ENCODE measurements around the gene FGD3. TPM values are rescaled to one million over a fixed set of nuclear protein-coding genes. Genes with fewer than 3 reads are reported as not detected.
A peak's percentile ranks its signal among the peaks of the same experiment; 100 is the strongest.

The FGD3 gene
- total and polyA plus RNA-seq, 9 of the 15 experiments (the other 6 are each of a cell fraction or from before 2014, with no cell fraction given), result 0.07 to 1.3 (median 0.29) TPM

DNA sequence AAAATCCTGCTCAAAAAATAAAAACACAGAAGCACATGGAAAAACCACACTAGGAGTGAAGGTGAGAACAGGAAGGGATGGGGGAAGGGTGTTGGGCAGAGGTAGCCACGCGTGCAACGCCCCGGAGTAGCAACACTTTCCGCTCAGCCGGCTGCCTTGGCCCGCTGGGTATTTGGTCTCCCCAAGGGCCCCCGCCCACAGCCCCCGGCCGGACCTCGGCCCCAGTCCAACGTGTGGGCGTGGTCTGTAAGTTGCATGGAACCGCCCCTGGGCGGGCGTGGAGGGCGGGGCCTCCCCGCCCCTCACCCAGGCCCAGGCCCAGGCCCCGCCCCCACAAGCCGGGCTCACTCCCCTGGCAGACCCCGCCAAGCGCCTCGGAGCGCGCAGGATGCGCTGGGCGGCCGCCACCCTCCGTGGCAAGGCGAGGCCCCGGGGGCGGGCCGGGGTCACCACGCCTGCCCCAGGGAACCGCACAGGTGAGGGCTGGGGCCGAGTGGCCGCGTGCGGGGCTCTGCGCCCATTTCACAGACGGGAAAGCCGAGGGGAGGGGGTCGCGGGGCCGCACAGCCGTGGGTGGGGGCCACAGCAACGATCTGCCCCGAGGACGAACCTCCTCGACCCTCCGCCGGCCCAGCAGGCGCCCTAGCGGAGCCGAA, 111.2 kb downstream of the FGD3 start, which contains the start of gene SUSD3 (continued):
- TF ChIP-seq, protein P1, sequence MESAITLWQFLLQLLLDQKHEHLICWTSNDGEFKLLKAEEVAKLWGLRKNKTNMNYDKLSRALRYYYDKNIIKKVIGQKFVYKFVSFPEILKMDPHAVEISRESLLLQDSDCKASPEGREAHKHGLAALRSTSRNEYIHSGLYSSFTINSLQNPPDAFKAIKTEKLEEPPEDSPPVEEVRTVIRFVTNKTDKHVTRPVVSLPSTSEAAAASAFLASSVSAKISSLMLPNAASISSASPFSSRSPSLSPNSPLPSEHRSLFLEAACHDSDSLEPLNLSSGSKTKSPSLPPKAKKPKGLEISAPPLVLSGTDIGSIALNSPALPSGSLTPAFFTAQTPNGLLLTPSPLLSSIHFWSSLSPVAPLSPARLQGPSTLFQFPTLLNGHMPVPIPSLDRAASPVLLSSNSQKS (CRISPR knock-in tag; IDR thresholded peaks at IDR 0.05), result no peak
- TF ChIP-seq, protein P2, sequence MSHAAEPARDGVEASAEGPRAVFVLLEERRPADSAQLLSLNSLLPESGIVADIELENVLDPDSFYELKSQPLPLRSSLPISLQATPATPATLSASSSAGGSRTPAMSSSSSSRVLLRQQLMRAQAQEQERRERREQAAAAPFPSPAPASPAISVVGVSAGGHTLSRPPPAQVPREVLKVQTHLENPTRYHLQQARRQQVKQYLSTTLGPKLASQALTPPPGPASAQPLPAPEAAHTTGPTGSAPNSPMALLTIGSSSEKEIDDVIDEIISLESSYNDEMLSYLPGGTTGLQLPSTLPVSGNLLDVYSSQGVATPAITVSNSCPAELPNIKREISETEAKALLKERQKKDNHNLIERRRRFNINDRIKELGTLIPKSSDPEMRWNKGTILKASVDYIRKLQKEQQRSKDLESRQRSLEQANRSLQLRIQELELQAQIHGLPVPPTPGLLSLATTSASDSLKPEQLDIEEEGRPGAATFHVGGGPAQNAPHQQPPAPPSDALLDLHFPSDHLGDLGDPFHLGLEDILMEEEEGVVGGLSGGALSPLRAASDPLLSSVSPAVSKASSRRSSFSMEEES (CRISPR knock-in tag; IDR thresholded peaks at IDR 0.05), result no peak
- TF ChIP-seq, protein P3, sequence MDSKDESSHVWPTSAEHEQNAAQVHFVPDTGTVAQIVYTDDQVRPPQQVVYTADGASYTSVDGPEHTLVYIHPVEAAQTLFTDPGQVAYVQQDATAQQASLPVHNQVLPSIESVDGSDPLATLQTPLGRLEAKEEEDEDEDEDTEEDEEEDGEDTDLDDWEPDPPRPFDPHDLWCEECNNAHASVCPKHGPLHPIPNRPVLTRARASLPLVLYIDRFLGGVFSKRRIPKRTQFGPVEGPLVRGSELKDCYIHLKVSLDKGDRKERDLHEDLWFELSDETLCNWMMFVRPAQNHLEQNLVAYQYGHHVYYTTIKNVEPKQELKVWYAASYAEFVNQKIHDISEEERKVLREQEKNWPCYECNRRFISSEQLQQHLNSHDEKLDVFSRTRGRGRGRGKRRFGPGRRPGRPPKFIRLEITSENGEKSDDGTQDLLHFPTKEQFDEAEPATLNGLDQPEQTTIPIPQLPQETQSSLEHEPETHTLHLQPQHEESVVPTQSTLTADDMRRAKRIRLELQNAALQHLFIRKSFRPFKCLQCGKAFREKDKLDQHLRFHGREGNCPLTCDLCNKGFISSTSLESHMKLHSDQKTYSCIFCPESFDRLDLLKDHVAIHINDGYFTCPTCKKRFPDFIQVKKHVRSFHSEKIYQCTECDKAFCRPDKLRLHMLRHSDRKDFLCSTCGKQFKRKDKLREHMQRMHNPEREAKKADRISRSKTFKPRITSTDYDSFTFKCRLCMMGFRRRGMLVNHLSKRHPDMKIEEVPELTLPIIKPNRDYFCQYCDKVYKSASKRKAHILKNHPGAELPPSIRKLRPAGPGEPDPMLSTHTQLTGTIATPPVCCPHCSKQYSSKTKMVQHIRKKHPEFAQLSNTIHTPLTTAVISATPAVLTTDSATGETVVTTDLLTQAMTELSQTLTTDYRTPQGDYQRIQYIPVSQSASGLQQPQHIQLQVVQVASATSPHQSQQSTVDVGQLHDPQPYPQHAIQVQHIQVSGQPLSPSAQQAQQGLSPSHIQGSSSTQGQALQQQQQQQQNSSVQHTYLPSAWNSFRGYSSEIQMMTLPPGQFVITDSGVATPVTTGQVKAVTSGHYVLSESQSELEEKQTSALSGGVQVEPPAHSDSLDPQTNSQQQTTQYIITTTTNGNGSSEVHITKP (IDR thresholded peaks at IDR 0.05; ENCODE audit: partially characterized antibody), result no peak
- TF ChIP-seq, protein P4, sequence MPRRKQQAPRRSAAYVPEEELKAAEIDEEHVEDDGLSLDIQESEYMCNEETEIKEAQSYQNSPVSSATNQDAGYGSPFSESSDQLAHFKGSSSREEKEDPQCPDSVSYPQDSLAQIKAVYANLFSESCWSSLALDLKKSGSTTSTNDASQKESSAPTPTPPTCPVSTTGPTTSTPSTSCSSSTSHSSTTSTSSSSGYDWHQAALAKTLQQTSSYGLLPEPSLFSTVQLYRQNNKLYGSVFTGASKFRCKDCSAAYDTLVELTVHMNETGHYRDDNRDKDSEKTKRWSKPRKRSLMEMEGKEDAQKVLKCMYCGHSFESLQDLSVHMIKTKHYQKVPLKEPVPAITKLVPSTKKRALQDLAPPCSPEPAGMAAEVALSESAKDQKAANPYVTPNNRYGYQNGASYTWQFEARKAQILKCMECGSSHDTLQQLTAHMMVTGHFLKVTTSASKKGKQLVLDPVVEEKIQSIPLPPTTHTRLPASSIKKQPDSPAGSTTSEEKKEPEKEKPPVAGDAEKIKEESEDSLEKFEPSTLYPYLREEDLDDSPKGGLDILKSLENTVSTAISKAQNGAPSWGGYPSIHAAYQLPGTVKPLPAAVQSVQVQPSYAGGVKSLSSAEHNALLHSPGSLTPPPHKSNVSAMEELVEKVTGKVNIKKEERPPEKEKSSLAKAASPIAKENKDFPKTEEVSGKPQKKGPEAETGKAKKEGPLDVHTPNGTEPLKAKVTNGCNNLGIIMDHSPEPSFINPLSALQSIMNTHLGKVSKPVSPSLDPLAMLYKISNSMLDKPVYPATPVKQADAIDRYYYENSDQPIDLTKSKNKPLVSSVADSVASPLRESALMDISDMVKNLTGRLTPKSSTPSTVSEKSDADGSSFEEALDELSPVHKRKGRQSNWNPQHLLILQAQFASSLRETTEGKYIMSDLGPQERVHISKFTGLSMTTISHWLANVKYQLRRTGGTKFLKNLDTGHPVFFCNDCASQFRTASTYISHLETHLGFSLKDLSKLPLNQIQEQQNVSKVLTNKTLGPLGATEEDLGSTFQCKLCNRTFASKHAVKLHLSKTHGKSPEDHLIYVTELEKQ (CRISPR knock-in tag; IDR thresholded peaks at IDR 0.05), result no peak
- TF ChIP-seq PPARD (CRISPR knock-in tag; IDR thresholded peaks at IDR 0.05), result no peak
- TF ChIP-seq PYGO2 (tag; IDR thresholded peaks at IDR 0.05), result no peak
- peak; percentile 98; the same call in 1 of the 2 replicates for TF ChIP-seq ADNP (tag; IDR thresholded peaks at IDR 0.05)
- TF ChIP-seq, protein P5, sequence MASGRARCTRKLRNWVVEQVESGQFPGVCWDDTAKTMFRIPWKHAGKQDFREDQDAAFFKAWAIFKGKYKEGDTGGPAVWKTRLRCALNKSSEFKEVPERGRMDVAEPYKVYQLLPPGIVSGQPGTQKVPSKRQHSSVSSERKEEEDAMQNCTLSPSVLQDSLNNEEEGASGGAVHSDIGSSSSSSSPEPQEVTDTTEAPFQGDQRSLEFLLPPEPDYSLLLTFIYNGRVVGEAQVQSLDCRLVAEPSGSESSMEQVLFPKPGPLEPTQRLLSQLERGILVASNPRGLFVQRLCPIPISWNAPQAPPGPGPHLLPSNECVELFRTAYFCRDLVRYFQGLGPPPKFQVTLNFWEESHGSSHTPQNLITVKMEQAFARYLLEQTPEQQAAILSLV (tag; IDR thresholded peaks at IDR 0.05), result no peak
- TF ChIP-seq EWSR1 (IDR thresholded peaks at IDR 0.05; ENCODE audit: borderline replicate concordance, low read depth, partially characterized antibody), result no peak
- TF ChIP-seq, protein P6, sequence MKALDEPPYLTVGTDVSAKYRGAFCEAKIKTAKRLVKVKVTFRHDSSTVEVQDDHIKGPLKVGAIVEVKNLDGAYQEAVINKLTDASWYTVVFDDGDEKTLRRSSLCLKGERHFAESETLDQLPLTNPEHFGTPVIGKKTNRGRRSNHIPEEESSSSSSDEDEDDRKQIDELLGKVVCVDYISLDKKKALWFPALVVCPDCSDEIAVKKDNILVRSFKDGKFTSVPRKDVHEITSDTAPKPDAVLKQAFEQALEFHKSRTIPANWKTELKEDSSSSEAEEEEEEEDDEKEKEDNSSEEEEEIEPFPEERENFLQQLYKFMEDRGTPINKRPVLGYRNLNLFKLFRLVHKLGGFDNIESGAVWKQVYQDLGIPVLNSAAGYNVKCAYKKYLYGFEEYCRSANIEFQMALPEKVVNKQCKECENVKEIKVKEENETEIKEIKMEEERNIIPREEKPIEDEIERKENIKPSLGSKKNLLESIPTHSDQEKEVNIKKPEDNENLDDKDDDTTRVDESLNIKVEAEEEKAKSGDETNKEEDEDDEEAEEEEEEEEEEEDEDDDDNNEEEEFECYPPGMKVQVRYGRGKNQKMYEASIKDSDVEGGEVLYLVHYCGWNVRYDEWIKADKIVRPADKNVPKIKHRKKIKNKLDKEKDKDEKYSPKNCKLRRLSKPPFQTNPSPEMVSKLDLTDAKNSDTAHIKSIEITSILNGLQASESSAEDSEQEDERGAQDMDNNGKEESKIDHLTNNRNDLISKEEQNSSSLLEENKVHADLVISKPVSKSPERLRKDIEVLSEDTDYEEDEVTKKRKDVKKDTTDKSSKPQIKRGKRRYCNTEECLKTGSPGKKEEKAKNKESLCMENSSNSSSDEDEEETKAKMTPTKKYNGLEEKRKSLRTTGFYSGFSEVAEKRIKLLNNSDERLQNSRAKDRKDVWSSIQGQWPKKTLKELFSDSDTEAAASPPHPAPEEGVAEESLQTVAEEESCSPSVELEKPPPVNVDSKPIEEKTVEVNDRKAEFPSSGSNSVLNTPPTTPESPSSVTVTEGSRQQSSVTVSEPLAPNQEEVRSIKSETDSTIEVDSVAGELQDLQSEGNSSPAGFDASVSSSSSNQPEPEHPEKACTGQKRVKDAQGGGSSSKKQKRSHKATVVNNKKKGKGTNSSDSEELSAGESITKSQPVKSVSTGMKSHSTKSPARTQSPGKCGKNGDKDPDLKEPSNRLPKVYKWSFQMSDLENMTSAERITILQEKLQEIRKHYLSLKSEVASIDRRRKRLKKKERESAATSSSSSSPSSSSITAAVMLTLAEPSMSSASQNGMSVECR (CRISPR knock-in tag; IDR thresholded peaks at IDR 0.05), result no peak; the same call in 1 of the 2 replicates

Measured in K562 (cell line).